Measurements from ENCODE around the gene ADARB2. TPM values are rescaled to one million over a fixed set of nuclear protein-coding genes. Genes with fewer than 3 reads are reported as not detected.
A peak's percentile ranks its signal among the peaks of the same experiment; 100 is the strongest.

The ADARB2 gene
- polyA plus RNA-seq, 1 of the 3 experiments (the other 2 are of a cell fraction), result not detected

GRCh38 chr10:1367938-1368841 lies 369.1 kb downstream of the ADARB2 start:
- no peaks in the 10 kb centered on the region for H3K79me2 ChIP-seq (ENCODE audit: insufficient read depth)

More at GRCh38 chr10:1367938-1368841, 369.1 kb downstream of the ADARB2 start:
- Histone ChIP-seq H3K4me2 (no peak overlapping the region), H3K9me3 (no peaks in the 10 kb centered on the region), H3K4me1 (ENCODE audit: control insufficient read depth in 1 of 2, insufficient read depth in 2 of 2, low read depth in 1 of 2, low read length in 1 of 2) (peaks cover 0 to 7% of the 10 kb centered on the region in 2 experiments; a peak in 1 of 4 replicates), H3K27me3 (ENCODE audit: insufficient read depth) (no peaks in the 10 kb centered on the region), H3K36me3 (replicated peaks in 1 of 2; ENCODE audit: control insufficient read depth in 1 of 2, insufficient read depth in 2 of 2, low read length in 1 of 2) (no peaks in the 10 kb centered on the region), H2AFZ (ENCODE audit: low read depth) (no peak overlapping the region), H3K9ac (no peak overlapping the region), H3K9me2 (no peaks in the 10 kb centered on the region), H3K27ac (ENCODE audit: low read depth in 2 of 2, low read length in 1 of 2) (no peak overlapping the region), H3F3A (replicated peaks; ENCODE audit: insufficient read depth) (no peaks in the 10 kb centered on the region), H4K20me1 (ENCODE audit: insufficient read depth) (no peaks in the 10 kb centered on the region), H3K4me3 (ENCODE audit: low read depth in 2 of 2, low read length in 1 of 2) (no peak overlapping the region)
- CTCF ChIA-PET, result interaction anchor here (0.7 to 2.2 kb wide), 9 partner anchors 8 to 299 kb away, joined by 3 to 11 read pairs (median 4); no protein-coding TSS in a partner anchor
- DNase-seq, result peak; percentile 17
- TF ChIP-seq JUND (IDR thresholded peaks at IDR 0.05) (no peak), YY1 (IDR thresholded peaks at IDR 0.05; ENCODE audit: low read depth) (no peak), RXRA (IDR thresholded peaks at IDR 0.05; ENCODE audit: borderline replicate concordance, low read depth) (no peak), TEAD4 (IDR thresholded peaks at IDR 0.05; ENCODE audit: borderline replicate concordance, insufficient read depth) (no peak), ELF1 (IDR thresholded peaks at IDR 0.05) (no peak), RCOR1 (IDR thresholded peaks at IDR 0.05; ENCODE audit: low read length) (no peak), MEF2A (IDR thresholded peaks at IDR 0.05; ENCODE audit: borderline replicate concordance, low read depth) (no peak), PBX3 (IDR thresholded peaks at IDR 0.05) (no peak), EP300 (IDR thresholded peaks at IDR 0.05; ENCODE audit: borderline replicate concordance in 1 of 2, low read depth in 1 of 2, low read length in 1 of 2) (no peak), FOSL2 (IDR thresholded peaks at IDR 0.05; ENCODE audit: borderline replicate concordance, low read depth) (no peak), NRF1 (IDR thresholded peaks at IDR 0.05; ENCODE audit: low read depth, low read length) (no peak)
- TF ChIP-seq, protein P1, sequence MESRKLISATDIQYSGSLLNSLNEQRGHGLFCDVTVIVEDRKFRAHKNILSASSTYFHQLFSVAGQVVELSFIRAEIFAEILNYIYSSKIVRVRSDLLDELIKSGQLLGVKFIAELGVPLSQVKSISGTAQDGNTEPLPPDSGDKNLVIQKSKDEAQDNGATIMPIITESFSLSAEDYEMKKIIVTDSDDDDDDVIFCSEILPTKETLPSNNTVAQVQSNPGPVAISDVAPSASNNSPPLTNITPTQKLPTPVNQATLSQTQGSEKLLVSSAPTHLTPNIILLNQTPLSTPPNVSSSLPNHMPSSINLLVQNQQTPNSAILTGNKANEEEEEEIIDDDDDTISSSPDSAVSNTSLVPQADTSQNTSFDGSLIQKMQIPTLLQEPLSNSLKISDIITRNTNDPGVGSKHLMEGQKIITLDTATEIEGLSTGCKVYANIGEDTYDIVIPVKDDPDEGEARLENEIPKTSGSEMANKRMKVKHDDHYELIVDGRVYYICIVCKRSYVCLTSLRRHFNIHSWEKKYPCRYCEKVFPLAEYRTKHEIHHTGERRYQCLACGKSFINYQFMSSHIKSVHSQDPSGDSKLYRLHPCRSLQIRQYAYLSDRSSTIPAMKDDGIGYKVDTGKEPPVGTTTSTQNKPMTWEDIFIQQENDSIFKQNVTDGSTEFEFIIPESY (IDR thresholded peaks at IDR 0.05; ENCODE audit: borderline replicate concordance, low read depth), result no peak
- TF ChIP-seq, protein P2, sequence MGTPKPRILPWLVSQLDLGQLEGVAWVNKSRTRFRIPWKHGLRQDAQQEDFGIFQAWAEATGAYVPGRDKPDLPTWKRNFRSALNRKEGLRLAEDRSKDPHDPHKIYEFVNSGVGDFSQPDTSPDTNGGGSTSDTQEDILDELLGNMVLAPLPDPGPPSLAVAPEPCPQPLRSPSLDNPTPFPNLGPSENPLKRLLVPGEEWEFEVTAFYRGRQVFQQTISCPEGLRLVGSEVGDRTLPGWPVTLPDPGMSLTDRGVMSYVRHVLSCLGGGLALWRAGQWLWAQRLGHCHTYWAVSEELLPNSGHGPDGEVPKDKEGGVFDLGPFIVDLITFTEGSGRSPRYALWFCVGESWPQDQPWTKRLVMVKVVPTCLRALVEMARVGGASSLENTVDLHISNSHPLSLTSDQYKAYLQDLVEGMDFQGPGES (IDR thresholded peaks at IDR 0.05; ENCODE audit: low read depth, low read length), result no peak
- TF ChIP-seq, protein P3, sequence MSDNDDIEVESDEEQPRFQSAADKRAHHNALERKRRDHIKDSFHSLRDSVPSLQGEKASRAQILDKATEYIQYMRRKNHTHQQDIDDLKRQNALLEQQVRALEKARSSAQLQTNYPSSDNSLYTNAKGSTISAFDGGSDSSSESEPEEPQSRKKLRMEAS (IDR thresholded peaks at IDR 0.05; ENCODE audit: low read depth), result no peak
- POLR2A ChIA-PET, result no interaction called here
- 63% methylated on average over 22 of the region's 24 CpGs for WGBS (ENCODE audit: low lambda C conversion rate)
